NT2/D1 (cell line): ENCODE measurements around the gene IL34.

ENCODE experiments used
- SUZ12 ChIP-seq: IDR thresholded peaks from 2 replicates; pipeline ENCODE4 v1.6.1; 2011; ENCODE audit not compliant: insufficient read length, insufficient read depth; ENCODE audit errors: extremely low read depth
- YY1 ChIP-seq: IDR thresholded peaks from 2 replicates; pipeline ENCODE4 v1.6.1; 2011; ENCODE audit not compliant: insufficient read length, insufficient read depth

DNA sequence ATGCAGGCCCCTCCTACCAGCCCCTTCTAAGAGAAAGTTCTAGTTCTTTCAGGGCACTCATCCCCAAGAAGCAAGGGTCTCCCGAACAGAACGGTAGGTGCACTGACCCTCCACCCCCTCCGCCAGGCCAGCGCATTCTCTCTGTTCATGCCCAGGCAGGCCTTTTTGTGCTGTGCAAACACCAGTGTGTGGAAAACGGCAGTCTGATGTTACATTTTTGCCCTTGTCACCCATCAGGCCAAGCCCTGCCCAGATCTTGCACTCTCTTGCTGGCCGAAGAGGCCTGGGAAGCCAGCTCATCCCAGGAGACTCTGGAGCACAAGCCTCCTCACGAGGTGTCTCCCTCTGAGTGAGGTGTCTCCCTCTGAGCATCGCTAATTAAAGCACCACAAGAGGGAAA is 55.6 kb downstream of the IL34 start:
- no peak for TF ChIP-seq YY1
- no peak for TF ChIP-seq SUZ12
